Mucosa of rectum (tissue), 2 donors: ENCODE measurements around the gene STX3.

Experiments
- H3K27ac ChIP-seq, 2 donors: one replicate each; pipeline ENCODE4 v1.7.0; 2013; ENCODE audit warnings: inconsistent platforms in 2 of 2, low read depth in 2 of 2, low read length in 2 of 2
- H3K27me3 ChIP-seq, 2 donors: one replicate each; pipeline ENCODE4 v1.7.0; 2013; ENCODE audit warnings: low read length in 2 of 2; ENCODE audit not compliant: control insufficient read depth in 2 of 2, insufficient read depth in 2 of 2
- H3K36me3 ChIP-seq, 2 donors: one replicate each; pipeline ENCODE4 v1.7.0; 2013; ENCODE audit warnings: low read length in 2 of 2; ENCODE audit not compliant: control insufficient read depth in 2 of 2, insufficient read depth in 2 of 2
- H3K4me1 ChIP-seq, 2 donors: one replicate each; pipeline ENCODE4 v1.7.0; 2013; ENCODE audit warnings: low read length in 2 of 2, mild to moderate bottlenecking in 1 of 2; ENCODE audit not compliant: control insufficient read depth in 2 of 2, insufficient read depth in 2 of 2
- H3K4me3 ChIP-seq, 2 donors: one replicate each; pipeline ENCODE4 v1.7.0; 2013; ENCODE audit warnings: low read length in 2 of 2
- H3K9ac ChIP-seq, 2 donors: one replicate each; pipeline ENCODE4 v1.7.0; 2013; ENCODE audit warnings: low read length in 2 of 2, low read depth in 1 of 2, mild to moderate bottlenecking in 1 of 2
- H3K9me3 ChIP-seq, 2 donors: one replicate each; pipeline ENCODE4 v1.7.0; 2013; ENCODE audit warnings: low read length in 2 of 2; ENCODE audit not compliant: control insufficient read depth in 2 of 2
- donor health status: healthy.
- donor health status: Normal muscosa, but diverticular disease.

STX3 gene

DNA sequence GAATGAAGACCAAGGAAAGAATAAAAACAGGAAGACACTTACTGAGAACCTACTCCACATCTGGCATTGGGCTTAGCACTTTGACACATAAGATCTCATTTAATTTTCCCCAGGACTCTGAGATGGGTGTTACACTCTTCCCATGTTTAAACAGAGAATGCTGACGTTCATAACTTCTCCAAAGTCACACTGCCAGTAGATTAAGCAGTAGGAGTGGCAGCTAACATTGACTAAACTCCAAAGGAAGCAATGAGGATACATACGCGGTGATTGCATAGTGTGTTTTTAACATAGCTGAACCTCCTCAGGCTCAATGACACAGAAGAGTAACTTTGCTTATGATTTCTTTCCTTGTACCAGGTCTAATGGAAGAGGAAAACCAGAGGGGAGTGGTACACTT lies 27.0 kb upstream of the STX3 start:
- no peaks in the 10 kb centered on the region for H3K4me1 ChIP-seq
- no peak overlapping the region for H3K4me3 ChIP-seq
- H3K27me3 ChIP-seq, result no peaks in the 10 kb centered on the region
- no peaks in the 10 kb centered on the region for H3K36me3 ChIP-seq
- no peak overlapping the region for H3K9ac ChIP-seq
- no peak overlapping the region for H3K27ac ChIP-seq
- H3K9me3 ChIP-seq, result no peaks in the 10 kb centered on the region

DNA sequence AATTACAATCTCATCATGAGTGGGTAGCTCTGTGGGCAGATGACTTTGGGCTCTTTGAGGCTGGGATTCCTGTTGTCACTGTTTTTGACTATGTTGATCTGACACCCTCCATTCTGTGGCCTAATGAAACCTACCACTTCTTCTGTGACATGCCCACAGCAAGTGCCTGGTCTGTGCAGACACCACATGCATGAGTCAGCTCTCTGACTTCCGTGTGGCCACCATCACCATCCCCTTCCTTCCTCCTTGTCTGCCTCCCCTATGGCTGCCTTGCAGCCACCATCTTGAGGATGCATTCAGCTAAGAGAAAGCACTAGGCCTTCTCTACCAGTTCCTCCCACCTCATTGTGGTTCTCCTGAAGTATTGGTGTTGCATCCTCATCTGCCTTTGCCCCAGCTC lies 26.3 kb upstream of the STX3 start:
- Histone ChIP-seq H3K4me3 (no peak overlapping the region), H3K9me3 (no peaks in the 10 kb centered on the region), H3K9ac (no peak overlapping the region), H3K36me3 (no peaks in the 10 kb centered on the region), H3K27ac (no peak overlapping the region), H3K27me3 (no peaks in the 10 kb centered on the region), H3K4me1 (no peaks in the 10 kb centered on the region)

DNA sequence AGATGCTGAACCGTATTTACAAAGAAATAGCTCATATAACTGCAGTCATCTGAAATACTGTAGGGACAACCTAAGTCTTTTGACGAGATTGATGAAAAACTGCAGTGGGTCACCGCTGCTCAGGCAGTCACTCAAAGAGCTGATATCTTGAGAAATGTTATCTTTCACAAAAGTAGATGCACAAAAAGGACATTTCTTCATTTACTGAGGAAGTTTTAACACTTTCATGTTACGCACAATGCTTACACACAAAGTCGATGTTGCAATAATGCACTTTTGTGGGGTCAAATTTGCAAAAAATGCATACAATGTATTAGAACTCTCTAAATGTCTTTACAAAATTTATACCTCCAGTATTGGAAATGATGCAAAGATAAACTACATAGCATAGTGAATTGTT lies 25.3 kb upstream of the STX3 start:
- Histone ChIP-seq H3K27me3 (no peaks in the 10 kb centered on the region), H3K36me3 (no peaks in the 10 kb centered on the region), H3K9me3 (no peaks in the 10 kb centered on the region), H3K27ac (no peak overlapping the region), H3K9ac (no peak overlapping the region), H3K4me1 (no peaks in the 10 kb centered on the region), H3K4me3 (no peak overlapping the region)

DNA sequence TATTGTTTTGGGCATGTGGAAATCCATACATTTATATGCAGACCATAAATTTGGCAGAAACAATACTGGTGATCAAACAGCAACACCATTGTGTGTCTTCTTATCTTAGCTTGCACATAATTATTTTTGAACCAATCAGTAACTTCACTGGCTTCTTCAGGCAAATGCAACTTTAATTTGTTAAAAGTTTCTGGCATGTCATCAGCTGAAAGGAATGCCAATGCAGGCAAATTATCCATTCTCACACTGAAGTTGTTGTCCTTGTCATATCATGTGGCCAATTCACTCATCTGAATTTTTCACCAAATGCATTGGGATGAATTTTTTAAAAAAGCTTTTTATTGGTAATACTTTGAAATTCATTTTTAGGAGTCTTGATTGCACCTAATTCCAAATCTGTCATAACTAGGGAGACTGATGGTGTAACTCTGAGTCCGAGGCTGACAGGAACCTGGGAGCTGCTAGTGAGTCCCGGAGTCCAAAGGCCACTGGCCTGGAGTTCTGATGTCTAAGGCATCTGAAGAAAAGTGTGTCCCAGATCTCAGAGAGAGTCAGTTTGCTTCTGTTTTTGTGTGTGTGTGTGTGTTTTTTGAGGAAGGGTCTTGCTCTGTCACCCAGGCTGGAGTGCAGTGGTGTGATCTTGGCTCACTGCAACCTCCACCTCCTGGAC lies 24.1 kb upstream of the STX3 start:
- no peak overlapping the region for H3K9ac ChIP-seq
- H3K27me3 ChIP-seq, result no peaks in the 10 kb centered on the region
- no peak overlapping the region for H3K4me3 ChIP-seq
- H3K4me1 ChIP-seq, result no peaks in the 10 kb centered on the region
- no peaks in the 10 kb centered on the region for H3K36me3 ChIP-seq
- no peaks in the 10 kb centered on the region for H3K9me3 ChIP-seq
- no peak overlapping the region for H3K27ac ChIP-seq

DNA sequence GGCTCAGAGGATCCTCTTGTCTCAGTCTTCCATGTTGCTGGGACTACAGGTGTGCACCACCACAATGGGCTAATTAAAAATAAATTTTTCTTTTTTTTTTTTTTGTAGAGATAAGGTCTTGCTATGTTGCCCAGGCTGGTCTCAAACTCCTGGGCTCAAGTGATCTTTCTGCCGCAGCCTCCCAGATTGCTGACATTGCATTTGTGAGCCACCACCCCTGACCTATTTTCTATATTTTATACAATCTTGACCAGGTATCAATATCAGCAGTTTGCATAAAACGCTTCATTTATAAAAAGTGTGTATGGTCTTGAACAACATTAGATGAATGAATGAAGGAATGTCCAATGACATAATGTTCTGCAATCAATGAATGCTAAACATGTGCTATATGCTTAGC lies 9.1 kb upstream of the STX3 start:
- Histone ChIP-seq H3K27me3 (no peaks in the 10 kb centered on the region), H3K36me3 (no peaks in the 10 kb centered on the region), H3K4me1 (no peaks in the 10 kb centered on the region), H3K9ac (no peak overlapping the region), H3K27ac (no peak overlapping the region), H3K9me3 (no peaks in the 10 kb centered on the region), H3K4me3 (no peak overlapping the region)

DNA sequence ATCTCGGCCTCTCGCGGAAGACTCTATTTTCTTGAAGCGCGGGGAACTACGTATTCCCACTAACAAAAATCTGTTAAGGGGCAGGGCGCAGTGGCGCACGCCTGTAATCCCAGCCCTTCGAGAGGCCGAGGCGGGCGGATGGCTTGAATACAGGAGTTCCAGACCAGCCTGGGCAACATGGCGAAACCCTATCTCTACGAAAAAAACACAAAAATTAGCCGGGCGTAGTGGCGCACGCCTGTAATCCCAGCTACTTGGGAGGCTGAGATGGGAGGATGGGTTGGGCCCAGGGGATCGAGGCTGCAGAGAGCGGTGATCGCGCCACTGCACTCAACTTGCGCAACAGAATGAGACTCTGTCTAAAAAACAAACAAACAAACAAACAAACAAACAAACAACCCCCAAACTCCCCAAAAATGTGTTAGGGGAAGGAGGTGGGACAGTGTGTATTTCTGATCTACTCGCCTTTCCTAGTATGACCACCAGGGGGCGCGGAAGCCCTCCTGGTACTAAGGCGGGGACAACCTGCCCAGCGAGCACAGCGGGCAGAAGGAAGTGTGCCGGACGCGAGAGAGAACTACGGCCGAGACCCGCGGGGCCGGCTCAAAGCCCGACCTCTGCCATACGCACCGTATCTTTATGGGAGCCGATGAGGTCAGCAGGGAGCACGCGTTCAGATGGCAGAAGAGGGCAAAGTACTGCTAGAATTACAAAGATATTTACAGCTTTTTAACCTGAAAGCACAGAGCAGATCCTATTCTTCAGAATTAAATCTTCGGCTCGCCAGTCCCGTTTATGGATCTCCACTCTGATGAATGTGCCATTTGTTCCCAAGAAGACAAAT lies 1.3 kb upstream of the STX3 start:
- peak overlapping the region; percentile 76 to 89 for H3K4me3 ChIP-seq
- H3K36me3 ChIP-seq, result no peaks in the 10 kb centered on the region
- no peaks in the 10 kb centered on the region for H3K27me3 ChIP-seq
- peak overlapping the region; percentile 88 to 91 for H3K9ac ChIP-seq
- peak overlapping the region; percentile 91 to 95 for H3K27ac ChIP-seq
- H3K4me1 ChIP-seq, result peaks cover 14 to 27% of the 10 kb centered on the region in 2 donors
- no peaks in the 10 kb centered on the region for H3K9me3 ChIP-seq

DNA sequence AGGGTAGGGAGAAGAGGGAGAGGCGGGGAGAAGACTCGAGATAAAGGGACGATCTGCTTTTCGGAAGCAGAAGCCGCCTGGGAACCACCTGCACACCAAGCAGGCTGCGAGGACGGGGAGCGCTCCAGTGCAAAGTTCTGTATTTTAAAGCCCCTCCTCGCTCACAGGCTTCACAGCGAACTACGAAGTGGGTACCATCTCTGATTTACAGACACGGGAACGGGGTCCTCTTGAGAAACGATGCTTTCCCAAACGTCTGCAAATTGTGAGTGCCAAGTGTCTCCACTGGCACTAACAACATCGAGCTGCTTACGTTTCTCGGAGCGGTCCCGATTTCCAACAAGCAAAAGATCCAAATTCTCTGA lies 700 bp upstream of the STX3 start:
- Histone ChIP-seq H3K4me1 (peaks cover 14 to 27% of the 10 kb centered on the region in 2 donors), H3K27ac (peak overlapping the region; percentile 91 to 95), H3K4me3 (peak overlapping the region; percentile 76 to 89), H3K9me3 (no peaks in the 10 kb centered on the region), H3K9ac (peak overlapping the region; percentile 88 to 91), H3K36me3 (no peaks in the 10 kb centered on the region), H3K27me3 (no peaks in the 10 kb centered on the region)

DNA sequence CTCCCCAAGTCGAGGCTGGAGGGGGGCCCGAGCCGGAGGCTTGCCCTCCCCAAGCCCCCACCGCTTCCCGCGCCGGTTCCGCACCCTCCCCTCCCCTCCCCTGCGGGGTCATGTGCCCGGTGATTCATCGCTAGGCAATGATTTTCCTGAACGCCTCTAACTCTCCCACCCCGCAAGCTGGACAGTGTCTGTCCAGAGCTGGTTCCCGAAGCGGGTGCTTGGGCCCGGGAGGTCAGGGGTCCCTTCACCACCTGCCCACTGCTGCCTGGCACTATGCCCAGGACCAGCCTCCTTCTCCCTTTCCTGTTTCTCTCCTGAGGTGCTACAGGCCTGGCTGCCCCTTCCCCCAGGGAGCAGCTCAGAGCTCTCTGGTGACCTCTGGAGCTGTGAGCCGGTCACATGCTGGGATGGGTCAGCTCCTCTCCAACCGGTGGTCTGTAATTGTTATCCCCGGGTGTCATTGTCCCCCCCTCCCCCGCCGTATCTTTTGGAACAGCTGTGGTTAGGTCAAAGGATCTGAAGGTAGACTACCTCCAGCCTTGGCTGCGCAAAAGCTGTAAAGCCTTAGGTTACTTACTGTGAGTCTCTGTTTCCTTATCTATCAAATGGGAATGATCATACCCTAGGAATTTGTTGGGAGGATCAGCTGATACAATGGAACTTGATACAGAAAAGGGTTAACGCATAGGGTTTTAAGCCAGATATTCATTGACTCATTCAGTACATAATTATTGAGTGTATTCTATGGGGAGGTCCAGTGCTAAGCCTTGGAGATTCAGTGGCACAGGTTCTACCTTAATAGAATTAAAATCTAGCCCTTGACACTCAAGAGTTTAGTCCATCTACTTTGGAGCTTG lies 753 bp downstream of the STX3 start:
- Histone ChIP-seq H3K4me3 (peak overlapping the region; percentile 76 to 89), H3K4me1 (peaks cover 14 to 27% of the 10 kb centered on the region in 2 donors), H3K27me3 (no peaks in the 10 kb centered on the region), H3K36me3 (peaks cover 0 to 4% of the 10 kb centered on the region in 2 donors), H3K27ac (peak overlapping the region; percentile 91 to 95), H3K9ac (peak overlapping the region; percentile 88 to 91), H3K9me3 (no peaks in the 10 kb centered on the region)

DNA sequence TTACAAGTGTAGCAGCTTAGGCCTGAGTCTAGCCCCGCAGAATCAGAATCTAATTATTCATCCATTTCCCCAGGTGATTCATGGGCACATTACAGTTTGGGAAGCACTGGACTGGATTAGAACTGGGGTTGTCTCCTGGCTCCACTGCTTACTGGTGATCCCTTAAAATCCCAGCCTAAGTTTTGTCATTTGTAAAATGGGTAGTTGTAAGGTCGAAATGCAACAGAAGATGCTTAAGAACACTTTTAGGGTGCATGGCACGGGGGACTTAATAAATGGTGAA lies 1.3 kb downstream of the STX3 start:
- Histone ChIP-seq H3K4me3 (peak overlapping the region; percentile 76 to 89), H3K27ac (peak overlapping the region; percentile 91 to 95), H3K9me3 (no peaks in the 10 kb centered on the region), H3K9ac (peak overlapping the region; percentile 88 to 91), H3K27me3 (no peaks in the 10 kb centered on the region), H3K4me1 (peaks cover 14 to 27% of the 10 kb centered on the region in 2 donors), H3K36me3 (peaks cover 0 to 9% of the 10 kb centered on the region in 2 donors)

DNA sequence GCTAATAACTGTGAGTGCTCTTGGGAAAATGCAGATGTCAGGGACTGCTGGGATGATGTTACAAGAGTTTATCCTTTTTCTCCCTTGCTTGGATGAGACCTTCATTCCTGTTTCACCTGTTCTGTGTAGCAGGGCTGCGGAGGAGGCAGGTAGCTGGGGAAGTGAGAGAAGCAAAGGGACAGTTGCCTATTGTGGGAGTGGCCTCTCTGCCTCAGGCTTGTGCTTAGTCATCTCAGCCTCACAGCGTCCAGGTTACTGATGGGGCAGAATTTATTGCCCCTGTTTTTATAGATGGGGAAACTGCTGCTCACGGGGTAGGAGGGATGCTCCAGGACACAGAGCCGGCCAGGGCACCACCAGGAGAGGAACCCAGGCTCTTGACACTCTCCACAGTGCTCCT lies 1.7 kb downstream of the STX3 start:
- H3K36me3 ChIP-seq, result peaks cover 0 to 9% of the 10 kb centered on the region in 2 donors
- no peaks in the 10 kb centered on the region for H3K27me3 ChIP-seq
- H3K27ac ChIP-seq, result peak overlapping the region; percentile 91 to 95
- no peaks in the 10 kb centered on the region for H3K9me3 ChIP-seq
- peaks cover 14 to 28% of the 10 kb centered on the region in 2 donors for H3K4me1 ChIP-seq
- H3K9ac ChIP-seq, result peak overlapping the region; percentile 88 to 91
- peak overlapping the region; percentile 76 to 89 for H3K4me3 ChIP-seq
